GM12892 (cell line): Measurements from ENCODE around the gene TNFAIP8L1.

Source experiments
- POLR2A ChIP-seq: IDR thresholded peaks from 2 replicates; pipeline ENCODE4 v1.6.1; 2011; ENCODE audit warnings: low read depth, low read length, control low read depth
- POLR2AphosphoS5 ChIP-seq: IDR thresholded peaks from 2 replicates; pipeline ENCODE4 v1.6.1; 2011; ENCODE audit warnings: low read depth, low read length, control low read depth
- TAF1 ChIP-seq: IDR thresholded peaks from 2 replicates; pipeline ENCODE4 v1.6.1; 2011; ENCODE audit warnings: low read depth, mild to moderate bottlenecking, control low read depth, low read length, borderline replicate concordance

DNA sequence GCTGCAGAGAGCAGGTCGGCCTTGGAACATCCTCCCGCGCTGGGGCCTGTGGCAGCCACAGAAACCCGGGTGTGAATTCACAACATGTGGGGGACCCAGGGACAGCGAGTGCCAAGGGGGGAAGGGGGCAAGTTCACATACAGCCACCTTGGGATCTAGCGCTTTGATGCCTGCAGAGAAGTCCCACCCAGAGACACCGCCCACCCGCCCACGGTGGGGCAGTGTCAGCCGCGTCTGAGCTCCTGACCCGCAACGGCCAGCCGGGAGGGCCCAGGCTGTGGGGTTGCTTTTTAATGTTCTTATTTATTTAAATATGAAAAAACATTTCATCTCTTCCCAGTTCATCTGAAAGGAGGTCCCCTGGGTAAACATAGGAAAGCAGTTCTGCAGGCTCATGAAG lies 17.9 kb downstream of the TNFAIP8L1 start:
- no peak; the same call in 1 of the 2 replicates for TF ChIP-seq POLR2AphosphoS5
- 0 out of 2 replicates have a peak, but pooled peaks have one; percentile 30 for TF ChIP-seq POLR2A
- TF ChIP-seq TAF1: no peak
